ENCODE data around the gene SPECC1.

- TF ChIP-seq CTCF (IDR thresholded peaks at IDR 0.05; ENCODE audit: extremely low read depth in 1 of 2, insufficient read depth in 1 of 2, low read depth in 1 of 2, low read length in 2 of 2) (peak; percentile 88 to 97), POLR2AphosphoS5 (IDR thresholded peaks at IDR 0.05; ENCODE audit: insufficient read depth, low read depth, low read length) (peak; percentile 44), POLR2A (IDR thresholded peaks at IDR 0.05; ENCODE audit: low read depth, low read length) (no peak), MYC (IDR thresholded peaks at IDR 0.05; ENCODE audit: low read depth, low read length) (no peak), JUN (IDR thresholded peaks at IDR 0.05; ENCODE audit: borderline replicate concordance, insufficient read depth, insufficient read length, low read depth) (no peak)
These were observed at the start of gene SPECC1 for GRCh38 chr17:20009302-20010098.
